HG03432 (cell line): ENCODE results near the gene TMEM92.
"Not testable (repeated sequence)": the region's sequence is repeated elsewhere in the genome, so short reads cannot be mapped to it uniquely, and the experiment has no call there.

ENCODE experiments used
- ATAC-seq: cut with Tn5 transposase; IDR thresholded peaks from one replicate; pipeline ENCODE4 v1.9.1; 2021; ENCODE audit warnings: mild to moderate bottlenecking, moderate library complexity; ENCODE audit not compliant: unreplicated experiment

TMEM92 gene

GRCh38 chr17:50297407-50297865 is 23.2 kb downstream of the TMEM92 start:
- no peak for ATAC-seq

- no peak for ATAC-seq
Measured at GRCh38 chr17:50298018-50298417, 23.8 kb downstream of the TMEM92 start.

- no peak for ATAC-seq
Measured at GRCh38 chr17:50299776-50300175, 25.5 kb downstream of the TMEM92 start.

GRCh38 chr17:50300824-50301223 is 26.6 kb downstream of the TMEM92 start:
- ATAC-seq: not testable (repeated sequence)

GRCh38 chr17:50301891-50302584 is 27.8 kb downstream of the TMEM92 start:
- no peak for ATAC-seq

- ATAC-seq: no peak
Measured at GRCh38 chr17:50303051-50303450, 28.8 kb downstream of the TMEM92 start.

- ATAC-seq: no peak
Measured at GRCh38 chr17:50303596-50303995, 29.3 kb downstream of the TMEM92 start.

- no peak for ATAC-seq
Measured at GRCh38 chr17:50304781-50305404, 30.6 kb downstream of the TMEM92 start.

GRCh38 chr17:50307654-50308053 is 33.4 kb downstream of the TMEM92 start:
- no peak for ATAC-seq

- ATAC-seq: no peak
Measured at GRCh38 chr17:50308666-50309065, 34.4 kb downstream of the TMEM92 start.

- no peak for ATAC-seq
Measured at GRCh38 chr17:50310455-50311111, 36.3 kb downstream of the TMEM92 start.

- no peak for ATAC-seq
Measured at GRCh38 chr17:50311112-50311460, 36.8 kb downstream of the TMEM92 start.

- no peak for ATAC-seq
Measured at GRCh38 chr17:50311483-50311882, 37.2 kb downstream of the TMEM92 start.

- ATAC-seq: no peak
Measured at GRCh38 chr17:50312308-50312707, 38.0 kb downstream of the TMEM92 start.

- ATAC-seq: no peak
Measured at GRCh38 chr17:50314456-50315011, 40.3 kb downstream of the TMEM92 start.

GRCh38 chr17:50316016-50316587 is 41.8 kb downstream of the TMEM92 start:
- ATAC-seq: no peak

GRCh38 chr17:50316660-50317059 is 42.4 kb downstream of the TMEM92 start:
- ATAC-seq: not testable (repeated sequence)

- no peak for ATAC-seq
Measured at GRCh38 chr17:50317121-50317520, 42.9 kb downstream of the TMEM92 start.

- ATAC-seq: no peak
Measured at GRCh38 chr17:50318501-50319285, 44.4 kb downstream of the TMEM92 start.

GRCh38 chr17:50319306-50320004 is 45.2 kb downstream of the TMEM92 start:
- ATAC-seq: no peak
